Nephron (organoid): Measurements from ENCODE around the gene MRPL33.

Experiments used
- H3K27ac Mint-ChIP-seq, 3 experiments: 2 replicates each; pipeline ENCODE4 v1.8.0; 2020; ENCODE audit warnings: mixed read lengths in 3 of 3, mild to moderate bottlenecking in 2 of 3, moderate library complexity in 1 of 3
- H3K27me3 Mint-ChIP-seq: 2 replicates; pipeline ENCODE4 v1.8.0; 2021; ENCODE audit warnings: low read depth, mild to moderate bottlenecking, moderate library complexity, mixed read lengths
- H3K36me3 Mint-ChIP-seq: 2 replicates; pipeline ENCODE4 v1.8.0; 2020; ENCODE audit warnings: low read depth, mixed read lengths
- H3K4me1 Mint-ChIP-seq: 2 replicates; pipeline ENCODE4 v1.8.0; 2020; ENCODE audit warnings: mixed read lengths
- H3K4me3 Mint-ChIP-seq, 3 experiments: 2 replicates each; pipeline ENCODE4 v1.8.0; 2020; ENCODE audit warnings: mild to moderate bottlenecking in 3 of 3, mixed read lengths in 3 of 3, moderate library complexity in 2 of 3
- H3K9me3 Mint-ChIP-seq: 2 replicates; pipeline ENCODE4 v1.8.0; 2020; ENCODE audit warnings: mixed read lengths
- CTCF ChIP-seq, 3 experiments: fragments of 200-600 bp; sonication (generic); IDR thresholded peaks; one replicate each; pipeline ENCODE4 v1.5.0; 2021; ENCODE audit warnings: antibody characterized with exemption in 3 of 3; ENCODE audit not compliant: unreplicated experiment in 3 of 3

Gene MRPL33

DNA sequence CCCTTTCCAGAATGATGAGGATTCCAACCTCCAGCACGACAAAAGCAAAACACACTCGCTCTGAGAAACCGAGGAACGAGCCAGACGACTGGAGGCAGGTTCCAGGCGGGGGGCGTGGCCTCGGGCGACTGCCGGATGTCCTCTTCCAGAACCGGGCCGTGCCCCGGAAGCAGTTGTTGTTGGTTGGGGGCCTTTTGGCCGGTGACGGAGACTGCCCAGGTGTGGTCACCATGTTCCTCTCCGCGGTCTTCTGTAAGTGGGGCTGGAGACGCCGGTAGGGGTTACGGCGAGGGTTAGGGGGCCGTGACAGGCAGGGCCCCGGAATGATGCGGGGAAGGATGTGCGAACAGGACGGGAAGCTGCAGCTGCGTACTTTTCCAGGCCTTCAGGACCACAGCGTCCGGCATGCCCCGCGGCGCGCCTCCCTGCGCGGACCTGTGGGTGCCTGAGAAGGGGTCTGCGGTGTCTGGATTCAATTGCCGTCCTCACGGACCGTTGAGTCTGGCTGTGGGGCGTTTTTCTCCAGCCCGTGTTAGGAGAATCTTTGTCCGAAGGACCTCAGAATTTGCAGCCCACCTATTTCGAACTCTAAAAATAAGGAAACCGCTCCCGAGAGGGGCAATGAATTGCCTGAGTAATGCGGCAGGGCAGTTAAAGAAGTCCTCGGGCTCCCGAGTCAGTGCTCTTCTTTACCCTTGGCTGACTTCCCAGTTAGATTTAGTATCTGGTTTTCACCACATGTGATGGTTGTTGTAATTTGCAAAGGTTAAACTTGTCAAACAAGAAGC is at the start of gene MRPL33:
MRPL33 (plus strand) TSS at position 172 of the 788 bp plus-strand sequence; CDS start at position 231, 59 bp downstream.
- Mint-ChIP-seq H3K36me3 (peaks cover 13% of the 10 kb centered on the region), H3K9me3 (no peaks in the 10 kb centered on the region), H3K27me3 (peaks cover 22% of the 10 kb centered on the region), H3K4me1 (peaks cover 38% of the 10 kb centered on the region), H3K4me3 (peak within 1 kb of the TSS; percentile 99 to 100 (median 100)), H3K27ac (peak within 1 kb of the TSS; percentile 98 to 99 (median 99))
- TF ChIP-seq CTCF (IDR thresholded peaks at IDR 0.05; ENCODE audit: unreplicated experiment in 3 of 3), result no peak

DNA sequence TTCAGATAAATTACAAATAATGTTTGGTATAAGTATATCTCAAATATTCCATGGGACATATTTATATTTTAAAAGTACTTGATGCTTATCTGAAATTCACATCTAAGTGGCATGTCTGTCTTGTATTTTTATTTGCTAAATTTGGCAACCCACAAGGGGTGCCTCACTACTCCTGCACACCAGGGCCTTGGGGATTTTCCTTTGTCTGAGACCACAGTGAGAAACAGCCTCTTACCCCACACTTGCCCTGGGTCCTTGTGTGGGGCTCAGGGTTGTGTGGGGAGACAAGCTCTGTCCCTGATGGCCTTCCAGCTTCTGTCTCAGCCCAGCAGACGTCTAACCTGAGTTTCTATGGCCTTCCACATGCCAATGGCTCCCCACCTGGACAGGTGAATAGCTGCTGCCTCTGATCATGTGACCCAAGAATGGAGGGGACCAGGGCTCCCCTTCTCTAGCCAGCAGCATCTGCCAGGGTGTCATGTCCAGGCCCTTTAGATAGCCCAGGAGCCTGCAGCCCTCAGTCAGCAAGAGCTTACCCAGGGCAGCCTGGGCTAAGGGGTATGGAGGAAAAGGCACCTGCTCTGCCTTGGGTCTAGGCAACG is 49.5 kb upstream of the MRPL33 start:
- Mint-ChIP-seq H3K4me3 (no peak overlapping the region), H3K36me3 (no peaks in the 10 kb centered on the region), H3K9me3 (no peaks in the 10 kb centered on the region), H3K27ac (no peak overlapping the region), H3K27me3 (peaks cover 11% of the 10 kb centered on the region), H3K4me1 (peaks cover 30% of the 10 kb centered on the region)
- no peak for TF ChIP-seq CTCF (IDR thresholded peaks at IDR 0.05; ENCODE audit: unreplicated experiment in 3 of 3)

- H3K27me3 Mint-ChIP-seq, result peaks cover 9% of the 10 kb centered on the region
- H3K4me1 Mint-ChIP-seq, result peaks cover 28% of the 10 kb centered on the region
- H3K4me3 Mint-ChIP-seq, result no peak overlapping the region
- H3K36me3 Mint-ChIP-seq, result no peaks in the 10 kb centered on the region
- TF ChIP-seq CTCF (IDR thresholded peaks at IDR 0.05; ENCODE audit: unreplicated experiment in 3 of 3), result peak; percentile 76 to 88 (median 85)
- H3K27ac Mint-ChIP-seq, result peak overlapping the region; percentile 80 to 96 (median 82)
- no peaks in the 10 kb centered on the region for H3K9me3 Mint-ChIP-seq
These were observed 48.0 kb upstream of the MRPL33 start for GRCh38 chr2:27723372-27724144.

DNA sequence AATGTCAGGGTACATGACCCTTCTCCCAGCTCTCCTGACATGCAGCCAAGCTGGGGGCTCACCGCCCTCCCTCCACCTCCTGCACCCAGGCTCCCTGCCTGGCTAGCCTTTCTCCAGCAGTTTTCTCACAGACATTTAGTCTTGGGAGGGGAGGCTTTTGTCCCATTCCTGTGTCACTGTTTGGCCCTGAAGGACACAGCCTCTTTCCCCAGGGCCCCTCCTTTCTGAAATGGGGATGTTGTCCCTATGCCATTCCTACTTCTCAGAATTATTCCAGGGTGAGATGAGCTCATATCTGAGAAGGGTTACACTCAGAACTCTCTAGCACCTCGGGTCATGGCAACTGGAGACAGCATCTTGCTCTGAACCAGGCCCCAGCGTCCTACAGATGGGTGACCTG is 47.3 kb upstream of the MRPL33 start:
- Mint-ChIP-seq H3K9me3 (no peaks in the 10 kb centered on the region), H3K36me3 (no peaks in the 10 kb centered on the region)
- TF ChIP-seq CTCF (IDR thresholded peaks at IDR 0.05; ENCODE audit: unreplicated experiment in 3 of 3), result no peak

DNA sequence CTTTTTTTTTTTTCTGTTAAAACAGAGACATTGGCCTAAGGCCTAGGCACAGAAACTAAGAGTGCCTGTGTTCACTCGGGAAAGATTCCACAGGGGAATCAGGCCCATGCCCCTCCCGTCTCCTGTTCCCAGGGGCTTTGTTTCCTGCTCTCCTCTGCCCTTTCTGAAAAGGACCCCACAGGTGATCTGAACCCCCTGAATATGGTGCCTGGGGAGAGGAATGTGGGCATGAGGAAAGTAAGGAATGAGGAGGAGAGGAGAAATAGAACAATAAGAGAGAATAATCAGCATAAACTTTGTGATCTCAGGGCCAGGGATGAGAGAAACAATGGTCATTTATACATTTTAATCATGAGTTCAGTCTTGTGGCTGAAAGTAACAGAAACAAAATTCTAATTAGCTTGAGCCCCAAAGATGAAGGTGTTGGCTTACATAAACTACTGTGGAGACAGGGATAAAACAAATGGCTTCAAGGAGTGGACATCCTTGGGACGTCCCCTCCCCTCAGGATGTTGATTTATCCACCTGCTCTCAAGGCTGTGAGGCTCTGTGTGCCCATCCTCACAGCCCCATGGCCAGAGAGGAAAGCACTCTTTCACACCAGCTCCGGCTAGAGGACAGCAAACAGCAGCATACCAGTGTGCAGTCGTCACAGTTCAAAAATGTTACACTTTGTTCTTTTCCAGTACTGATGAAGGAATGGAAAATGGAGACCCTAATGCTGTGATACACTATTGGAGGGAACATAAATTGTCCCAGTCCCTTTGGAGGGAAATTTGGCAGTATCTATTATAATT is 46.4 kb upstream of the MRPL33 start:
- Mint-ChIP-seq H3K4me1 (peaks cover 33% of the 10 kb centered on the region), H3K27ac (peak overlapping the region; percentile 64 to 90 (median 80)), H3K9me3 (no peaks in the 10 kb centered on the region), H3K4me3 (no peak overlapping the region), H3K27me3 (peaks cover 9% of the 10 kb centered on the region), H3K36me3 (no peaks in the 10 kb centered on the region)
- TF ChIP-seq CTCF (IDR thresholded peaks at IDR 0.05; ENCODE audit: unreplicated experiment in 3 of 3), result no peak

More for the DNA sequence above, 47.3 kb upstream of the MRPL33 start:
- Mint-ChIP-seq H3K27me3 (peaks cover 9% of the 10 kb centered on the region), H3K4me1 (peaks cover 33% of the 10 kb centered on the region), H3K27ac (peak overlapping the region in 2 of 3 experiments; percentile 80 to 90), H3K4me3 (no peak overlapping the region)
